Stimulated activated CD8-positive, alpha-beta memory T cell treated with anti-CD3 and anti-CD28 coated beads, Interleukin-4, amount 100 ng/mL, for 48 hours (primary cell): ENCODE results near the gene CISTR.
A peak's percentile ranks its signal among the peaks of the same experiment; 100 is the strongest.
"Not testable (repeated sequence)": the region's sequence is repeated elsewhere in the genome, so short reads cannot be mapped to it uniquely, and the experiment has no call there.

Experiments used
- DNase-seq: peaks from one replicate; pipeline ENCODE4 v3.0.0-alpha.2; 2020

Gene CISTR

GRCh38 chr12:53740130-53740491, 11.7 kb downstream of the CISTR start:
- DNase-seq: no peak

- no peak for DNase-seq
These were observed 12.3 kb downstream of the CISTR start for GRCh38 chr12:53739214-53740129.

- peak; percentile 64 for DNase-seq
These were observed 13.2 kb downstream of the CISTR start for GRCh38 chr12:53738406-53739213.

- no peak for DNase-seq
These were observed 13.8 kb downstream of the CISTR start for GRCh38 chr12:53737951-53738405.

DNA sequence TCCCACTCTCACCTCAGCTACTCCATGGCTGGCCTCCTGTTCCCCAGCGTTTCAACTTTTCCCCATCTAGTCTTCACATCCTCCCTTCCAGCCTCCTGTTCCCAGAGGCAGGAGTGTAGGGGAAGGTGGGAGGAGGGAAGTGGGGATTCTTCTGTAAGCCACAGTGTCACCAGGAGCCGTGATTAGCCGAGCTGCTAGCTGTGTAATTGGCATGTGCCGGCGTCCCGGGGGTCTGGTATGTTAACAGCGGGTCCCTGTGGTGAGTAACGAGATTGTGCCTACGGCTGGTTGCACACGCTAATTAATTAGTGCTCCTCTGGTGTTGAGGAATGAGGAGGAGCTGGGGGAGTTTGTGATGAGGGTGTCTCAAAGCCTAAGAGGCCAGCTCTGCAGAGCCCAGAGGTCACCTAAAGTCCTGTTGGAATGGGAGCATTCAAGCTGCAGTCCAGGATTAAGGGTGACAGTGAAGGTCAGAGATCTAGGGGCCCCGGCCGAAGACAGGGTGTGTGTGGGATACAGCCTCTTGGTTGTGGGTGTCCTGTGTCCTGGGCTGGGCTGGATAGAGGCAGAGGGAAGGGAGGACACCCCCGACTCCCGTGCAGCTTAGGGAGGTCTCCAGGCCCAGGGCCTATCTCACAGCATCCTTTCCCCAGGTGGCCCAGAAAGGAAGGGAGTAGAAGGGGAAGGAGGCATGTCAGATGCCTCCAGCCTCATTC, 14.5 kb downstream of the CISTR start:
- DNase-seq: no peak

GRCh38 chr12:53736592-53736991, 15.2 kb downstream of the CISTR start:
- DNase-seq: no peak

DNA sequence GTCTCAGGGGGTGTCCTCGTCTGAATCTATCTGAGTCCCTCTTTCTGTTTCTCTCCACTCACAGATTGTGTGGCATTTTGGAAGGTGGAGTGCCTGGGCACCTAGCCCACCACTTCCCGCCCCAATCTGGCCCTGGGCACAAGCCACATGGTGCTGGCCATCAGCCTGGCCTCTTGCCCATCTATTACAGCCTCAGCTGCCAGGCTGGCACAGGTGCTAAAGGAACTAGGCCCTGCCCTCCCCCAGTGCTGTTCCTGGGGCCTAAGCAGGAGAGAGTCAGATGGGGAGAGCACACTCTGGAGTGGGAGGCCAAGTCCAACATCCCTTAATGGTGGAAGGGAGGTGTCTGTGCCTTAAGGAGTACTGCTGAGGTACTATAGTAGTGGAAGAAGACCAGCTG, 16.2 kb downstream of the CISTR start:
- DNase-seq: no peak

- no peak for DNase-seq
These were observed 17.4 kb downstream of the CISTR start for GRCh38 chr12:53734425-53734824.

- no peak for DNase-seq
These were observed 18.0 kb downstream of the CISTR start for GRCh38 chr12:53733807-53734200.

DNA sequence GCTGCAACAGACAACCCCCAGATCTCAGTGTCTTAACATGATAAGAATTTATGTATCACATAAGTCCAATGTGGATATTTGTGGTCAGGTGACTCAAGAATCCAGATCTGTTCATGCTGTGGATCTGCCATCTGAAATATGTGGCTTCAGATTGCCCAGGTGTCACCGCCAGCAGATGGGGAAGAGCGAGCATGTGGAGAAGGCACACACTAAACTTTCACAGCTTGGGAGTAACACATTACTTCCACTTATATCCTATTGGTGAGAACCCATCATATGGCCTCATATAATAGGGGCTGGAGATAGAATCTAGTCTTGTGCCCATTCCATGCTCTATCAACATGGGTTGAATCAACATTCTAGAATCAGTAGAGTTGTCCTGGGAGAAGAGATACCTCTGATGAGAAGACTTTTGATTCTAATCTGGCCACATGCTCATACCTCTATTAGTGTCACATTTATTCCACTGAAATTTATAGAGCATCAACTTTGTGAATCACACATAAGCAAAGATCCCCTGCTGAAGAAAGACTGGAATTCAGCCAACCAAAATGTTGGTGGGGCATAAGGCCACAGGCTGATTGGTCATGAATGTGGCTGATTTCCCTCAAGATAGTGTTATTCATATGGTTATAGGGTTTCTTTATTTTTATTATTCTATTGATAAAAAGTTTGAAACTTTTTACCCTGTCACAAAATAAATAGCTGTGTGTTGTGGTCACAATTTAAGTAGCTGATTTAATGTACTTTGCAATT, 18.6 kb downstream of the CISTR start:
- no peak for DNase-seq

DNA sequence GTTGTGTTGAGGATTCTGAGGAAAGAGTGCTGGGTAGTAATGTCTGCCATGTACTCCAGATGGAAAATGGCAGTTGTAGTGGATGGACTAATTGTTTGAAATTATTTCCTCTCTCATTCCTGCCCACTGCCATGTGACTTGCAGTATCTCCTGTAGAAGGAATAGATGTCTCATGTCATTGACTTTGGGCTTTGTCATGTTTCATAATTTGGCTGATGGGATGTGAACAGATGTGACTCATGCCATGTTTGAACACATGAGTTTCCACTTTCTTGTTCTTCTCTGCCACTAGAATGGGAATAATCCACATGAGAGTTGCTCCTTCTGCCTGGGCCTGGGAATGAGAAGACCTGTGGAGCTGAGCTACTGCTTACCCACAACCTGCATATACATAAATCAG, 22.1 kb downstream of the CISTR start:
- no peak for DNase-seq

DNA sequence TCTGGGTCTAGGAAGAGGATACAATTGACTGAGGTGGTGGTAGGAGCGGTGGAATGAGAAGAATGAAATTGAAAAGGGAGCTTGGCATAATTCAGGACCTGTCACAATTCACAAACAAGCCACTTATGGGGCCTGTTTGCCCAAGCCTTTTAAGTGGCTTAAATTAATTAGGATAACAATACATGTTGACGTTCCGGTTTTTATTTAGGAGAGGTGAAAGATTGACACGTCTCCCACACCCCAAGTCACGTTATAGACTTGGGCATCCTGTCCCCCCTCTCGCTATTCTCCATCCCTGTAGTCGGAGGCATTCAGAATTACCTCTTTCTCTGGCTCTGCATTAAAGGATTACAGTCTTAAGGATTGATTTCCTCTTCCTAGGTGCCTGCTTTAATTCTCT, 23.6 kb downstream of the CISTR start:
- no peak for DNase-seq

- peak; percentile 97 for DNase-seq
These were observed 24.3 kb downstream of the CISTR start, which contains the start of gene CALCOCO1 for GRCh38 chr12:53727310-53728041. Gene CALCOCO1, minus strand, starts transcription at chr12:53727452. Its CDS starts 2,210 bp downstream, at chr12:53725242.

- DNase-seq: no peak
These were observed 24.9 kb downstream of the CISTR start for GRCh38 chr12:53726946-53727309.

DNA sequence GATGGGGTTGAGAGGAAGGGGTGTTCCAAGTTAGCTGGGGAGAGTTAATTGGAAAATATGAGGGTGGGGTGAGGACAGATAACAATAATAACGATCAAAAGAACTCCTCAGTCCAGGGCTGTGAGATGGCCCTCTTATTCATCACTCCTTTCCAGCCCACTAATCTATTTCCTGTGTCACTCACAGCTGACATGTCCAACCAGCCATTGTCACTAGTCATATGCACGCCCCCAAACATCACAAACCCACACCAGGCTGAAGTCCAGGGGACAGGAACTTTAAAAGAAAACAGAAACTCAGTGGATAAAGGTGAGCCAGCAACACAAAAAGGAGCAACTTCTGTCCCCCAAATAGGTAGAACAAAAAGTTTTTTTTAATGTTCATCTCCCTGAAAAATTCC, 25.4 kb downstream of the CISTR start:
- DNase-seq: no peak

GRCh38 chr12:53725824-53726223, 26.0 kb downstream of the CISTR start:
- DNase-seq: no peak

GRCh38 chr12:53722450-53723041, 29.2 kb downstream of the CISTR start:
- DNase-seq: no peak

- no peak for DNase-seq
These were observed 30.8 kb downstream of the CISTR start for GRCh38 chr12:53720946-53721345.

GRCh38 chr12:53719649-53720048, 32.1 kb downstream of the CISTR start:
- no peak for DNase-seq

- not testable (repeated sequence) for DNase-seq
These were observed 33.2 kb downstream of the CISTR start for GRCh38 chr12:53718567-53718966.

GRCh38 chr12:53717319-53717718, 34.5 kb downstream of the CISTR start:
- no peak for DNase-seq
